ENCODE data around the gene MIPOL1. TPM values are rescaled to one million over a fixed set of nuclear protein-coding genes. Genes with fewer than 3 reads are reported as not detected.

MIPOL1 gene
- total RNA-seq, 2 donors from 2014 or later: 8.6 to 27.0 TPM

DNA sequence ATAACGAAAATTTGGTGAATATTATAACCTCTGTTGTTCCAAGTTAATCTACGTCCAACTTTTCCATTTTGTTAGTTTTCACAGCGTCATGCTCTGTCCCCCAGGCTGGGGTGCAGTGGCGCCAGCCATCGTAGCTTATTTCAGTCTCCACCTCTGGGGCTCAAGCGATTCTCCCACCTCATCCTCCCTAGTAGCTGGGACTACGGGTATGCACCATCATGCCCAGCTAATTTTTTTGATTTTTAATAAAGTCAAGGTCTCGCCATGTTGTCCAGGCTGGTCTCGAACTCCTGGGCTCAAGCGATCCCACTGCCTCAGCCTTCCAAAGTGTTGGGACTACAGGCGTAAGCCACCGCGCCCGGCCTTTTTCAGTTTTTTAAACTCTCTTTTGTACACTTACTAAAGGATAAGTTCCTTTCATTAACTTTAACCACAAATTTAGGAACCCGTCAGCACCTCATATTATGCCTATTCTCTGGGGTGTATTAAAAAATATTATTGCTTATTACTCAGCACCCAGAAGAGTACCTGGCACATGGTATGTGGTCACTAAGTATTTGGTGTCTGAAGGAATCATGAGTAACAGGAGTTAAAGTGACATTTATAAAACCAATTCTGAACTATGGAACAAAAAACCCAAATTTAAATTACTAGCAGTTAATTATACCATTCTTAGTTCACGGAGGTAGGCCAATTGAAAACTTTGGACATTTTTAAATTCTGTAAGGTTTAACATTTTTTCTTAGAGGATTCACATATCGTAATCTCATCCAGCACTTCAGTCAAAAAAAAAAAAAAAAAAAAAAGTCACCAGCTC, 925 bp upstream of the MIPOL1 start:
- TF ChIP-seq, protein P1, sequence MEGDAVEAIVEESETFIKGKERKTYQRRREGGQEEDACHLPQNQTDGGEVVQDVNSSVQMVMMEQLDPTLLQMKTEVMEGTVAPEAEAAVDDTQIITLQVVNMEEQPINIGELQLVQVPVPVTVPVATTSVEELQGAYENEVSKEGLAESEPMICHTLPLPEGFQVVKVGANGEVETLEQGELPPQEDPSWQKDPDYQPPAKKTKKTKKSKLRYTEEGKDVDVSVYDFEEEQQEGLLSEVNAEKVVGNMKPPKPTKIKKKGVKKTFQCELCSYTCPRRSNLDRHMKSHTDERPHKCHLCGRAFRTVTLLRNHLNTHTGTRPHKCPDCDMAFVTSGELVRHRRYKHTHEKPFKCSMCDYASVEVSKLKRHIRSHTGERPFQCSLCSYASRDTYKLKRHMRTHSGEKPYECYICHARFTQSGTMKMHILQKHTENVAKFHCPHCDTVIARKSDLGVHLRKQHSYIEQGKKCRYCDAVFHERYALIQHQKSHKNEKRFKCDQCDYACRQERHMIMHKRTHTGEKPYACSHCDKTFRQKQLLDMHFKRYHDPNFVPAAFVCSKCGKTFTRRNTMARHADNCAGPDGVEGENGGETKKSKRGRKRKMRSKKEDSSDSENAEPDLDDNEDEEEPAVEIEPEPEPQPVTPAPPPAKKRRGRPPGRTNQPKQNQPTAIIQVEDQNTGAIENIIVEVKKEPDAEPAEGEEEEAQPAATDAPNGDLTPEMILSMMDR (IDR thresholded peaks at IDR 0.05): no peak
- TF ChIP-seq POLR2A (IDR thresholded peaks at IDR 0.05): no peak
- DNase-seq: no peak
- ATAC-seq: no peak
- H3K9me3 ChIP-seq: no peaks in the 10 kb centered on the region
- peaks cover 19% of the 10 kb centered on the region for H3K4me1 ChIP-seq
- peak overlapping the region in 3 of 4 donors; percentile 75 to 89 (median 83) for H3K27ac ChIP-seq
- H3K27me3 ChIP-seq: no peaks in the 10 kb centered on the region
- no peaks in the 10 kb centered on the region for H3K36me3 ChIP-seq (replicated peaks in 1 of 2; ENCODE audit: insufficient read depth in 1 of 2, low read depth in 2 of 2)
- intact Hi-C loops (cut with DNase I): no loop called here
- 89 to 91% methylated on average over 17 of the region's 17 CpGs for WGBS, 2 donors
- peak overlapping the region in 1 of 2 donors; percentile 54 for H3K4me3 ChIP-seq

GRCh38 chr14:37198273-37198598, 499 bp downstream of the MIPOL1 start:
- peak overlapping the region; percentile 35 to 54 for H3K4me3 ChIP-seq
- 5% methylated on average over 11 of the region's 11 CpGs for WGBS, 2 donors
- peaks cover 24% of the 10 kb centered on the region for H3K4me1 ChIP-seq
- no peaks in the 10 kb centered on the region for H3K9me3 ChIP-seq
- H3K27me3 ChIP-seq: no peaks in the 10 kb centered on the region
- no peak for TF ChIP-seq POLR2A (IDR thresholded peaks at IDR 0.05)
- TF ChIP-seq, protein P1 (IDR thresholded peaks at IDR 0.05): no peak
- no peak for ATAC-seq
- H3K36me3 ChIP-seq (replicated peaks in 1 of 2; ENCODE audit: insufficient read depth in 1 of 2, low read depth in 2 of 2): no peaks in the 10 kb centered on the region
- peak overlapping the region; percentile 71 to 89 (median 79) for H3K27ac ChIP-seq
- DNase-seq: no peak
- intact Hi-C loops (cut with DNase I): no loop called here

DNA sequence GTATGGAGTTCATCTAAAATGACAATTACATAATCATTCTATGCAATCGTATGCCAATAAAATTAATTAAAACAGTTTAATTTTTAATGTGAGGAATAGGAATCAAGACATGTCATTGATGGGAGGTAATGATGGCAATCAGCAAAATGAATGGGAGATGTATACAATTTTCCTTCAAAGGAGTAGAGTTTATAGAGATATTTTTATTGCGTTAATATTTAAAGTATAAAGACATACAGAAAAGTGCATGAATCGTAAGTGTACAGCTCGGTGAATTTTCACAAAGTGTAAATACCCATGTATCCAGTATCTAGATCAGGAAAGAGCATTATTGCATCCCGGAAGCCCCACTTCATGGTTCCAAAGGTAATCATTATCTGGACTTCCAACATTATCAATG, 1.2 kb downstream of the MIPOL1 start:
- TF ChIP-seq, protein P1 (IDR thresholded peaks at IDR 0.05): no peak
- no peak for TF ChIP-seq POLR2A (IDR thresholded peaks at IDR 0.05)
- H3K4me3 ChIP-seq: no peak overlapping the region
- intact Hi-C loops (cut with DNase I): no loop called here

DNA sequence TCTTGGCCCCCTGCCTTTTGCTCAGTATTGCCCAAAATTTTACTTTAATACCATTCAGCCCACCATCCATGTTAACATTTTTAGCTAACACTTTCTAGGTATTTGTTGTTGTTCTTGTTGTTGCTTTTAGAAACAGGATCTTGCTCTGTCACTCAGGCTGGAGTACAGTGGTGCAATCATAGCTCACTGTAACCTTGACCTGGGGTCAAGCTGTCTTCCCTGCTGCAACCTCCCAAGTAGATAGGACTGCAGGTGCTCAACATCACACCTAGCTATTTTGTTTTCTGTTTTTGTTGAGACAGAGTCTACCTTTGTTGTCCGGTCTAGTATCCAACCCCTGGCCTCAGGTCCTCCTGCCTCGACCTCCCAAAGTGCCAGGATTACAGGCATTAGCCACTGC, 4.0 kb downstream of the MIPOL1 start:
- Histone ChIP-seq H3K4me1 (peaks cover 24% of the 10 kb centered on the region), H3K27me3 (no peaks in the 10 kb centered on the region), H3K4me3 (no peak overlapping the region), H3K36me3 (replicated peaks in 1 of 2; ENCODE audit: insufficient read depth in 1 of 2, low read depth in 2 of 2) (no peaks in the 10 kb centered on the region), H3K27ac (no peak overlapping the region), H3K9me3 (peaks cover 0 to 10% (median 0%) of the 10 kb centered on the region in 3 donors)
- ATAC-seq: no peak
- DNase-seq: no peak
- intact Hi-C loops (cut with DNase I): no loop called here
- WGBS, 2 donors: 90 to 95% methylated on average over 2 of the region's 2 CpGs
- TF ChIP-seq, protein P1 (IDR thresholded peaks at IDR 0.05): no peak
- TF ChIP-seq POLR2A (IDR thresholded peaks at IDR 0.05): no peak

More for the DNA sequence above, 1.2 kb downstream of the MIPOL1 start:
- H3K36me3 ChIP-seq (replicated peaks in 1 of 2; ENCODE audit: insufficient read depth in 1 of 2, low read depth in 2 of 2): no peaks in the 10 kb centered on the region
- no peak overlapping the region for H3K27ac ChIP-seq
- no peaks in the 10 kb centered on the region for H3K27me3 ChIP-seq
- DNase-seq (no peak), ATAC-seq (no peak)
- H3K9me3 ChIP-seq: no peaks in the 10 kb centered on the region
- H3K4me1 ChIP-seq: peaks cover 28% of the 10 kb centered on the region
- WGBS, 2 donors: 67 to 82% methylated on average over 5 of the region's 5 CpGs

- intact Hi-C loops (cut with DNase I): no loop called here
- Histone ChIP-seq H3K27me3 (no peaks in the 10 kb centered on the region), H3K9me3 (peaks cover 0 to 14% (median 0%) of the 10 kb centered on the region in 3 donors), H3K4me3 (no peak overlapping the region), H3K36me3 (replicated peaks in 1 of 2; ENCODE audit: insufficient read depth in 1 of 2, low read depth in 2 of 2) (no peaks in the 10 kb centered on the region), H3K27ac (no peak overlapping the region), H3K4me1 (peaks cover 20% of the 10 kb centered on the region)
- TF ChIP-seq, protein P1 (IDR thresholded peaks at IDR 0.05): no peak
- no peak for TF ChIP-seq POLR2A (IDR thresholded peaks at IDR 0.05)
- WGBS, 2 donors: 87 to 96% methylated on average over 2 of the region's 2 CpGs
- DNase-seq (no peak), ATAC-seq (no peak)
These were observed 4.5 kb downstream of the MIPOL1 start for GRCh38 chr14:37202265-37202664.
